MM.1S (cell line): ENCODE results near the gene DDN.

Source experiments
- EZH2 ChIP-seq: fragments of 300-600 bp; sonication (generic); optimal IDR thresholded peaks from 2 replicates; pipeline ENCODE3; 2017; ENCODE audit warnings: low read depth, mild to moderate bottlenecking, antibody characterized with exemption, low read length, mixed read lengths
- EZH2phosphoT487 ChIP-seq: fragments of 300-600 bp; sonication (generic); IDR thresholded peaks from 2 replicates; pipeline ENCODE4 v1.6.1; 2018; ENCODE audit warnings: antibody characterized with exemption, low read length
- TF ChIP-seq, protein P1 (sequence below): fragments of 300-600 bp; sonication (generic); IDR thresholded peaks from 2 replicates; pipeline ENCODE4 v1.5.1; 2016; ENCODE audit warnings: antibody characterized with exemption, low read length, mixed read lengths

DNA sequence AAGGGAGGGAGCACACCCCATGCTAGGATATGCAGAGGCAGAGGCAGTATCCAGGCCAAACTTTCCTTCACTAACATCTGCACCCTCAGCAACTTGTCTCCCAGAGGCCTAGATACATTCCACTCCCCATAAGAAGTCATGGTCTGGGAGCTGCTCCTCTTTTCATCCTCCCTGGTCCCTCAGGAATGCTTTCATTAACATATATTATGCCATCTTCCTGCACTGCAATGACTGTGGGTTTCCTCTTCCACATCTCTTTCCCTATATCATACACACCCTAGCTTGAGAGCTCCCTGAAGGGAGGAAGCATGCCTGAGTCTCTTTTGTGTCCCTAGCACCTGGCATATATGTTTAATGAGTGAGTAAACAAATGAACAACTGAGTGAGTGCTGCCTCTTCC lies 8.6 kb downstream of the DDN start:
- TF ChIP-seq, protein P1, sequence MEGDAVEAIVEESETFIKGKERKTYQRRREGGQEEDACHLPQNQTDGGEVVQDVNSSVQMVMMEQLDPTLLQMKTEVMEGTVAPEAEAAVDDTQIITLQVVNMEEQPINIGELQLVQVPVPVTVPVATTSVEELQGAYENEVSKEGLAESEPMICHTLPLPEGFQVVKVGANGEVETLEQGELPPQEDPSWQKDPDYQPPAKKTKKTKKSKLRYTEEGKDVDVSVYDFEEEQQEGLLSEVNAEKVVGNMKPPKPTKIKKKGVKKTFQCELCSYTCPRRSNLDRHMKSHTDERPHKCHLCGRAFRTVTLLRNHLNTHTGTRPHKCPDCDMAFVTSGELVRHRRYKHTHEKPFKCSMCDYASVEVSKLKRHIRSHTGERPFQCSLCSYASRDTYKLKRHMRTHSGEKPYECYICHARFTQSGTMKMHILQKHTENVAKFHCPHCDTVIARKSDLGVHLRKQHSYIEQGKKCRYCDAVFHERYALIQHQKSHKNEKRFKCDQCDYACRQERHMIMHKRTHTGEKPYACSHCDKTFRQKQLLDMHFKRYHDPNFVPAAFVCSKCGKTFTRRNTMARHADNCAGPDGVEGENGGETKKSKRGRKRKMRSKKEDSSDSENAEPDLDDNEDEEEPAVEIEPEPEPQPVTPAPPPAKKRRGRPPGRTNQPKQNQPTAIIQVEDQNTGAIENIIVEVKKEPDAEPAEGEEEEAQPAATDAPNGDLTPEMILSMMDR = no peak
- TF ChIP-seq EZH2phosphoT487 (no peak), EZH2 (no peak)
